Glutamatergic neuron (in vitro differentiated cells): ENCODE measurements around the gene CERS4. TPM values are rescaled to one million over a fixed set of nuclear protein-coding genes. Genes with fewer than 3 reads are reported as not detected.

Experiments
- DNase-seq: peaks from one replicate; pipeline ENCODE4 v3.0.0; 2022
- H3K27ac Mint-ChIP-seq: one replicate; pipeline ENCODE4 v1.8.0; 2020; ENCODE audit warnings: mild to moderate bottlenecking, mixed read lengths, inconsistent platforms; ENCODE audit not compliant: unreplicated experiment
- H3K27me3 Mint-ChIP-seq: one replicate; pipeline ENCODE4 v1.8.0; 2020; ENCODE audit warnings: mild to moderate bottlenecking, moderate library complexity, mixed read lengths, inconsistent platforms; ENCODE audit not compliant: unreplicated experiment
- H3K36me3 Mint-ChIP-seq: one replicate; pipeline ENCODE4 v1.8.0; 2020; ENCODE audit warnings: mild to moderate bottlenecking, mixed read lengths, inconsistent platforms; ENCODE audit not compliant: unreplicated experiment
- H3K4me1 Mint-ChIP-seq: one replicate; pipeline ENCODE4 v1.8.0; 2020; ENCODE audit warnings: mild to moderate bottlenecking, low read depth, mixed read lengths, inconsistent platforms; ENCODE audit not compliant: unreplicated experiment
- H3K4me3 Mint-ChIP-seq: one replicate; pipeline ENCODE4 v1.8.0; 2020; ENCODE audit warnings: mild to moderate bottlenecking, mixed read lengths, inconsistent platforms; ENCODE audit not compliant: unreplicated experiment
- H3K9me3 Mint-ChIP-seq: one replicate; pipeline ENCODE4 v1.8.0; 2020; ENCODE audit warnings: mild to moderate bottlenecking, moderate library complexity, mixed read lengths, inconsistent platforms; ENCODE audit not compliant: unreplicated experiment
- CTCF ChIP-seq: fragments of 200-600 bp; sonication (generic); IDR thresholded peaks from one replicate; pipeline ENCODE4 v1.5.0; 2021; ENCODE audit not compliant: partially characterized antibody, unreplicated experiment
- total RNA-seq: library from RNA; stranded (reverse); fragmentation: NEBNext Ultra II Directional; extraction: Animal tissue kit (Norgen Biotek cat#: 25700); gene quantifications from one replicate; pipeline ENCODE4 v1.2.1, GENCODE V29; 2021; ENCODE audit not compliant: unreplicated experiment

The CERS4 gene
- total RNA-seq, 1 donor from 2014 or later: 27.3 TPM

DNA sequence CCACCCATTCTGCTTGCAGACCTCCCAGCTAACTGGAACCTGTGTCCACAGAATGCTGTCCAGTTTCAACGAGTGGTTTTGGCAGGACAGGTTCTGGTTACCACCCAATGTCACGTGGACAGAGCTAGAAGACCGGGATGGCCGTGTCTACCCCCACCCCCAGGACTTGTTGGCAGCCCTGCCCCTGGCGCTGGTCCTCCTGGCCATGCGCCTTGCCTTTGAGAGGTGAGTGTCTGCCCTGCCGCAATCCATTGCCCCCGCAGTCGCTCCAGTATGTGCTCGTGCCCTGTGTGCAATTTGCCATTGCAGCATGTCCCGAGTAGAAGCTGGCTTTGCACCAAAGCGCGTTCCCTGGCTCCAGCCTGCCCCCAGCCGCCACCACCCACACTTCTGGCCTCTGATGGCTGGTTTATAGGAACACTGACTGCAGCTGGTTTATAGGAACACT is 41.9 kb downstream of the CERS4 start:
- no peak for DNase-seq
- TF ChIP-seq CTCF: no peak
- no peaks in the 10 kb centered on the region for H3K4me1 Mint-ChIP-seq

GRCh38 chr19:8252922-8253589 is 43.9 kb downstream of the CERS4 start:
- Mint-ChIP-seq H3K36me3 (no peaks in the 10 kb centered on the region), H3K4me3 (no peak overlapping the region), H3K27ac (no peak overlapping the region), H3K4me1 (no peaks in the 10 kb centered on the region), H3K9me3 (peaks cover 9% of the 10 kb centered on the region), H3K27me3 (peaks cover 3% of the 10 kb centered on the region)
- peak; percentile 95 for TF ChIP-seq CTCF
- DNase-seq: peak; percentile 93

More for the DNA sequence above, 41.9 kb downstream of the CERS4 start:
- Mint-ChIP-seq H3K27ac (no peak overlapping the region), H3K9me3 (peaks cover 6% of the 10 kb centered on the region), H3K36me3 (no peaks in the 10 kb centered on the region), H3K4me3 (no peak overlapping the region), H3K27me3 (peaks cover 3% of the 10 kb centered on the region)

- no peaks in the 10 kb centered on the region for H3K36me3 Mint-ChIP-seq
- peaks cover 3% of the 10 kb centered on the region for H3K27me3 Mint-ChIP-seq
- DNase-seq: no peak
- TF ChIP-seq CTCF: no peak
- no peaks in the 10 kb centered on the region for H3K4me1 Mint-ChIP-seq
- H3K9me3 Mint-ChIP-seq: peaks cover 5% of the 10 kb centered on the region
- no peak overlapping the region for H3K27ac Mint-ChIP-seq
- no peak overlapping the region for H3K4me3 Mint-ChIP-seq
These were observed 44.5 kb downstream of the CERS4 start for GRCh38 chr19:8253678-8254077.

- no peak overlapping the region for H3K27ac Mint-ChIP-seq
- H3K4me3 Mint-ChIP-seq: no peak overlapping the region
- no peak for TF ChIP-seq CTCF
- no peak for DNase-seq
- H3K9me3 Mint-ChIP-seq: peaks cover 3% of the 10 kb centered on the region
- H3K27me3 Mint-ChIP-seq: peaks cover 5% of the 10 kb centered on the region
- no peaks in the 10 kb centered on the region for H3K4me1 Mint-ChIP-seq
- H3K36me3 Mint-ChIP-seq: no peaks in the 10 kb centered on the region
These were observed 45.3 kb downstream of the CERS4 start for GRCh38 chr19:8254286-8255001.
